GM21786 (cell line): ENCODE measurements around the gene ME3.

Experiments
- ATAC-seq: cut with Tn5 transposase; IDR thresholded peaks from one replicate; pipeline ENCODE4 v1.9.1; 2021; ENCODE audit not compliant: unreplicated experiment

The ME3 gene

GRCh38 chr11:86469491-86470388 is 202.7 kb downstream of the ME3 start:
- ATAC-seq: no peak

DNA sequence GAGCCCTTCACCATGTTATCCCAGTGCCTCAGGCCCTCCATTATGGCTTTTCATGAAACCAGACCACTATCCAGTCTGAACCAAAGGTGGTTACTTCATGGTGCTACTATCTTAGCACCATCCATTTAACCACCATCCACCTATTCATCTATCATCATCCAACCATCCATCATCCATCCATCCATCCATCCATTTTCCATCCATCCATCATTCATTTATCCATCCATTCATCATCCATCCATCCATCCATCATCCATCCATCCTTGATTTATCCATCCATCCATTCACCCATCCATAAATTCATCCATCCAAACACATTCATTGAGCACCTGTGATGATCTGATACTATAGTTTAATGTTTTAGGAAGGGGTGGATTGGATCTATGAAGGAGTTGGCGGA is 204.2 kb downstream of the ME3 start:
- ATAC-seq: no peak

DNA sequence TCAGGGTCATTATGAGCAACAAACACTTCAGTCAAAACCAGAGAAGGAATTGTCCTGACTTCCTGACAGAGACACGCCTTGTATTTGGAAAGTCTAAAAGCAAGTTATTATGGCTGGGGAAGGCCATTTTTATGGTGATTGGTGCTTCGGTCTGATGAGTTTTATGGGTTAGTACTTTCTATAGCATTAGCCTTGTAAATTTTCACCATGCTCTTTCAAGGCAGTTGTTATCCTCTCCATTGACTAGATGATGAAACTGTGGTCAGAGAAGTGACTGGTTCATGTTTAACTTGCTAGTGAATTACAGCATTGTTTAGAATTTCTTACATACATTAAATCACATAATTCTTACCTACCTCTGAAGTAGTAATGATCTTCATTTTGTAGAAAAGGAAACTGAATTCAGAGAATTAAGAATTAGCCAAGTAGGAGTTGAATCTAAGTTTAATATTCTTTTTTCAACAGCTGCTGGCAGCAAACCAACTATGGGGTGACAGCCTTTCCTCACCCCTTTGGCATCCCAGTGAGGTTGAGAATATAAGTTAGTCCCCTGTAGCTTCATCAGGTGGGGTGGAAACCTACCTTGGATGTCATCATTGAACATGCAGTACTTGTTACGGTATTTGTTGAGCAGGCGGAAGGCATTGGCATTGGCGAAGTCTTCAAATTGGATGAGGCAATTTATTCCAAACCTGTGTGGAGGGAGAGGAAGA is 207.8 kb downstream of the ME3 start:
- no peak for ATAC-seq

- ATAC-seq: no peak
Measured at GRCh38 chr11:86463955-86464354, 208.5 kb downstream of the ME3 start.

- ATAC-seq: no peak
Measured at GRCh38 chr11:86463120-86463519, 209.3 kb downstream of the ME3 start.

DNA sequence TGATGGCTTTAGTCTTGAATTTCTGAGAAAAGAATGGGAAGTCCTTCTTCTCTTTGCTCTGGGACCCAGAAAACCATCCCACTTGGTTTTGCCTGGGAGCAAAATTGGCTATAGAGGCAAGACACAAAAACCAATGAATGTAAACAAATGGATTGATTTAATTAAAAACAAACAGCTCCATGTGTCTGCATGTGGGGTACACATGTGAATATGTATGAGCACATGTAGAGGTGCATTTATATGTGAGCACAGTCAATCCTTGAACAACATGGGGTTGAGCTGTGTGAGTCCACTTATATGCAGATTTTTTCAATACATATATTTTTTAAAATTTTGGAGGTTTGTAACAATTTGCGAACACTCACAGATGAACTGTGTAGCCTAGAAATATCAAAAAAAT is 210.5 kb downstream of the ME3 start:
- no peak for ATAC-seq

DNA sequence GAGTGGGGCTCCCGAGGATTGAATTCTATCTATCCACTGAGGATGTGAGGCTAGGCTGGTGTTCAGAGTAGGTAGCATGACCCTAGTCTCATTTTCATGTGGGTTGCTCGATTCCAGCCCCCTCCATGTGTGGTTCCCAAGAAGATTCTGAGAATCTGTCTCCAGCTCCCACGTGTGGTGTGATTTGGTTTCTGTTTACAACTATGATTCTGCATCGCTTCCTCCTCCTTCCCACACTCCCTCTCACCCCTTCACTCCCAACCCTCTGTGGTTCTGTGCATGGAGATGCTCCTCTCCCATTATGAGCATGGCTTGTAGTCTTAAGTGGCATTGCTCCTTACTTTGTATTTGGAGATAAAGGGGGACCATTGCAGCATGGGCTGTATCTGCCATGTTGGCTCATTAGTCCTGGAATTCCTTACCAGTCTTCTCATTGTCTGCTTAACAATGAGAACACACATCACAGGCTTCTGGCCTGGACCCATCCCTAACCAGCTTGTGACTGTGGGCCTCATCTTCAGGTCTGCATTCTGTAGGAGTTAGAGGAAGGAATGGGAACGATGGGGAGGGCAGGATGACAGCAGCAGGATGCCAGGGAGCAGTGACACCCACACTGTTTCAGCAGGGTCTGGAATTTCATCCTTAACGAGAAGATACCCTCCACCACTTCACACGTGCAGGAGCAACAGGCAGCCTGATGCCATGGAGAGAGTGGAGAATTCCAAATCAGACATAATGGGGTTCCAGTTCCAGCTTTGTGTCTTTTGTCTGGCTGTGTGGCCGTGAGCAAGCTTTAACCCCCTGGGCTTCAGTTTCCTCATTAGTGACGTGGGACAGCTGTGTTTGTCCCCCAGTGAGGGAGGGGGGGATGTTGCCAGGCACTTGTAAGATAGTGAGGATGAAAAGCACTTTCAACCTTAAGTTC is 211.7 kb downstream of the ME3 start:
- ATAC-seq: no peak

DNA sequence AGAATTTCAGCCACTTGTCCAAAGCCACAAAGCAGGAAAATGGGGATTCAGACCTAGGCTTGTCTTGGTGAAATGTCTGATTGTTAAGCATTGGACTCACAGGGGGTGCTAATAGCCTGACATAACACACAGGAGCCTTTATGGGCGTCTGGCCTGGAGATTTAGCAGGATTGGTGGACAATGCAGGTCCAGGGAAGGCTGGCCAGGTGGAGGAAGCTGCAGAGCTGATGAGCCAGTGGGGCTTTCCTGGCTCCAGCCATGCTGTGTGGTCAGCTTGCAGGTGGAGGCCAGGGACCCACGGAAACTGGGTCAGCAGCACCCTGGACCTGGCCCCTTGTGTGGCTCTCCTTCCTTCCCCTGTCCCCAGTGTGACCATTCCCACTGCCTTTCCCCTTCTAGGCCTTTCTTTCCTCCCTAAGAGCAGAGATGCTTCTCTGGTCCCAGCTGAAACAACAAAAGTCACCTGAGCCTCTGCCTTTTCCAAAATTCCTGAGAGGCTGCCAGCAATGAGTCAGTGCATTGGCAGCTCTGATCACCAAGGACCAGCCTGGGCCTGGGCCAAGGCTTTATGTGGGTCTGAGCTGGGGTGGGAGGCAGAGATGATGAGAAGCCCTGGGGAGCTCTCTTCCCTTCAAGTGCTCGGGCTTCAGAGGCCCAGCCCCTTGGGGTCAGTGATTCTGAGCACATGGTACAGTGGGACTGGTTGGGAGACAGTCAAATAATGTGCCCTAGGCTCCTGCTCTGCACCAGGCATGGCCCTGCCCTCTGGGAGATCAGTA is 212.5 kb downstream of the ME3 start:
- no peak for ATAC-seq

DNA sequence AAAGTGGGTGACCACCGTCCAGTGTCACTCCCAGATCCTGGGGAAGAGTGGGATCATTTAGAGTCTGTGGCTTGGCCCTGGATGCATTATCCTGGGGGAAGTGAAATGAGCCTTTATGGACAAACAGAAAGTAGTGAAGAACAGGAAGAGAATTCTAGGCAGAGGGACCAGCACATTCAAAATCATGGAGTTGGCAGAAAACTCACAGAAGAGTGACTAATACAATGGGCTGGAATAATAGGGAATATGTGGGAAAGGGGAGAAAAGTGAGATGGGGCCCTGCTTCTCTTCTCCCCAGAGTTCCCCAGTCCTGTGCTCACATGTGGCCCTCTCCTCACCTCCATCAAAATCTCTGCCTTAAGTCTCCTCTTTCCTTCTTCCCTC is 213.4 kb downstream of the ME3 start:
- ATAC-seq: no peak

- ATAC-seq: no peak
Measured at GRCh38 chr11:86458294-86459001, 214.0 kb downstream of the ME3 start.

GRCh38 chr11:86456075-86456939 is 216.1 kb downstream of the ME3 start:
- ATAC-seq: peak; percentile 72

- no peak for ATAC-seq
Measured at GRCh38 chr11:86453290-86454030, 219.0 kb downstream of the ME3 start.

- ATAC-seq: no peak
Measured at GRCh38 chr11:86449993-86450629, 222.3 kb downstream of the ME3 start.

- no peak for ATAC-seq
Measured at GRCh38 chr11:86447763-86448480, 224.5 kb downstream of the ME3 start.

DNA sequence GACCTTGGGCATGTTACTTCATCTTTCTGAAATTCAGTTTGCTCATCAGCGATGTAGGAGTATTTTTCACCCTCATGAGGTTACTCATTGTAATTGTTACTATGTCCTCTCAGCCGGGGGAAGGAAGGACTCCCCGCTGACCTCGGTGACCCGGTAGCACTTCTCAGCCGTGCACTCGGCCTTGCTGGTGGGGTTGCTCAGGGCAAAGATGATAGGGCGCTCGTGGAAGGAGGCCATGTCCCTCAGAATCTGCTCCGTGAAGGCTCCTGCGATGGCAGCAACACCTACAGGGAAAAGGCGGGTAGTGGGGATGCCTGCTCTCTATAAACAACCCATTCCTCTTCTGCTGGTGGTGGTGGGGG is 225.5 kb downstream of the ME3 start:
- no peak for ATAC-seq

- ATAC-seq: no peak
Measured at GRCh38 chr11:86446163-86446923, 226.1 kb downstream of the ME3 start.
